ENCODE data around the gene GABRA1.

The GABRA1 gene

DNA sequence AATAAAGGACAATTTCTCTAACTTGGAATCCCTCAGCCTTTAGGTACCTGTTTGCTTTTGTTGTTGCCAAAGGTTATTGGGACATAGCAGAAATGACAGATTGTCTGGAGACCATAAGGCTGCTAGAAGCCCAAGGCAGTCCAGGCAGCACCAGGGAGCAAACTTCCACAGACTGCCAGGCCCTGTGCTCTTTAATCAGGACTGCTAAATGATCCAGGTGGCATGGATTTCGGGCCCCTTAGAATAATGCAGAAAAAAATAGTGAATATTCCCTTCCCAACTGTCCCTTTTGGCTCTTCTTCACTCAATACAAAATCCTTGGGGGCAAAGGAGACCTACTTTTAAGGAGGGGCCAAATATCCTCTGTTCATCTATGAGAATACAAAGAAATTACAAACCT, 73.9 kb downstream of the GABRA1 start:
- no peaks in the 10 kb centered on the region for H3K4me1 Mint-ChIP-seq (ENCODE audit: low read depth)
- H3K27me3 Mint-ChIP-seq (ENCODE audit: low read depth): no peaks in the 10 kb centered on the region
- H3K36me3 Mint-ChIP-seq (ENCODE audit: low read depth): no peaks in the 10 kb centered on the region
- no peak overlapping the region for H3K27ac Mint-ChIP-seq
- H3K9me3 Mint-ChIP-seq: peaks cover 9% of the 10 kb centered on the region
- H3K4me3 Mint-ChIP-seq: no peak overlapping the region

DNA sequence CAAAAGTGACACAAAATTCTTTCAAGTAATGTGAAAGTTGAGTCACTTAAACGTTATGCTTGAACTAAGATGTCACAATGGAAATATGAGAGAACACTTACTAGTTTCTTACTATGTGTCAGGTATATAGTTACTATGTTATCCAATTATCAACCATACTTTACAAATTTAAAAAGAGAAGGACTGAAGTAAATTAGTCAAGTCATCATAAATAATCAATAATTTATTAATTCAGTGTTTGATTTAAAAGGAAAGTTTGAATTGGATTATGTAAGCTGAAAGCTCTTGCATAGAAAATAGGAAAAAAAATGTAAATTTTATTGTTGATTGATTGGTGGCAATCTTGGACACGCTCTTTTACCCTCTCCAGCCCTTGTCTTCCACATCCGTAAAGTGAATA, 76.3 kb downstream of the GABRA1 start:
- Mint-ChIP-seq H3K27ac (no peak overlapping the region), H3K36me3 (ENCODE audit: low read depth) (no peaks in the 10 kb centered on the region), H3K4me3 (no peak overlapping the region), H3K9me3 (peaks cover 9% of the 10 kb centered on the region), H3K27me3 (ENCODE audit: low read depth) (no peaks in the 10 kb centered on the region), H3K4me1 (ENCODE audit: low read depth) (no peaks in the 10 kb centered on the region)

DNA sequence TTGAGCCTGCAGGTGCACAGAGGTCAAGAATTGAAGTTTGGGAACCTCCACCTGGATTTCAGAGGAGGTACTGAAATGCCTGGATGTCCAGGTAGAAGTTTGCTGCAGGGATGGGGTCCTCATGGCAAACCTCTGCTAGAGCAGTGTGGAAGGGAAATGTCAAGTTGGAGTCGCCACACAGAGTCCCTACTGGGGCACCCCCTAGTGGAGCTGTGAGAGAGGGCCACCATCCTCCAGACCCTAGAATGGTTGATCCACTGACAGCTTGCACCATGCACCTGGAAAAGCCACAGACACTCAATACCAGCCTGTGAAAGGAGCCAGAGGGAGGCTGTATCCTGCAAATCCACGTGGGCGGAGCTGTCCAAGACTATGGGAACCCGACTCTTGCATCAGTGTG, 78.0 kb downstream of the GABRA1 start:
- H3K4me1 Mint-ChIP-seq (ENCODE audit: low read depth): no peaks in the 10 kb centered on the region
- H3K27ac Mint-ChIP-seq: no peak overlapping the region
- H3K27me3 Mint-ChIP-seq (ENCODE audit: low read depth): no peaks in the 10 kb centered on the region
- H3K9me3 Mint-ChIP-seq: peaks cover 9% of the 10 kb centered on the region
- no peak overlapping the region for H3K4me3 Mint-ChIP-seq
- H3K36me3 Mint-ChIP-seq (ENCODE audit: low read depth): no peaks in the 10 kb centered on the region

DNA sequence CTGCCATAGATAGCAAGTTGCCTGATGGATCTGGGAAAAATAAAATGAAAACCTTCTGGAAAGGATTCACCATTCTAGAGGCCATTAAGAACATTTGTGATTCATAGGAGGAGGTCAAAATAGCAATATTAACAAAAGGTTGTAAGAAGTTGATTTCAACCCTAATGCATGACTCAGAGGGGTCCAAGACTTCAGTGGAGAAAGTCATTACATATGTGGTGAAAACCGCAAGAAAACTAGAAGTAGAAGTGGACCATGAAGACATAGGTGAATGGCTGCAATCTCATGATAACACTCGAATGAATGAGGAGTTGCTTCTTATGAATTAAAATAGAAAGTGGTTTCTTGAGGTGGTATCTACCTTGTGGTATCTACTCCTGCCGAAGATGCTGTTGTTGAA, 86.6 kb downstream of the GABRA1 start:
- Mint-ChIP-seq H3K36me3 (ENCODE audit: low read depth) (no peaks in the 10 kb centered on the region), H3K4me3 (no peak overlapping the region), H3K27ac (no peak overlapping the region), H3K4me1 (ENCODE audit: low read depth) (no peaks in the 10 kb centered on the region), H3K9me3 (peaks cover under 1% of the 10 kb centered on the region), H3K27me3 (ENCODE audit: low read depth) (no peaks in the 10 kb centered on the region)

DNA sequence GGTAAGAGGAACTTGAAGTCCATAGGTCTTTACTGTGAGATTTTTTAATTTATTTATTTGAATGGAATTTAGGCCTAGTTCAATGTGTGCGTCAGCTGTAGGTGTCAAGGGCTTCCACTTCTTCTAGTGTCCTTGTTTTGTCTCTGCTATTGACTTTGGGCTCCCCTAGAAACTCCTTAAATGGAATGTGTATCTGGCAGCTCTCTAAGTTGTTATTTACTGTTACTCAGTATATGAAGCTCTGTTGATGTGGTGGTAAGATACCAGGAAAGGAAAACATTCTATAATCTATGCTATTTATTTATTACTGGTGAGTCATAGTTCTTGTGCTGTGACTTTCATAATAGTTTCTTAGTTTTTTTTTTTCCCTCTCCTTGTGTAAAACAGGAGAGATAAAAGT, 97.1 kb downstream of the GABRA1 start:
- H3K4me1 Mint-ChIP-seq (ENCODE audit: low read depth): no peaks in the 10 kb centered on the region
- no peaks in the 10 kb centered on the region for H3K9me3 Mint-ChIP-seq
- H3K27me3 Mint-ChIP-seq (ENCODE audit: low read depth): no peaks in the 10 kb centered on the region
- H3K27ac Mint-ChIP-seq: no peak overlapping the region
- no peaks in the 10 kb centered on the region for H3K36me3 Mint-ChIP-seq (ENCODE audit: low read depth)
- H3K4me3 Mint-ChIP-seq: no peak overlapping the region

DNA sequence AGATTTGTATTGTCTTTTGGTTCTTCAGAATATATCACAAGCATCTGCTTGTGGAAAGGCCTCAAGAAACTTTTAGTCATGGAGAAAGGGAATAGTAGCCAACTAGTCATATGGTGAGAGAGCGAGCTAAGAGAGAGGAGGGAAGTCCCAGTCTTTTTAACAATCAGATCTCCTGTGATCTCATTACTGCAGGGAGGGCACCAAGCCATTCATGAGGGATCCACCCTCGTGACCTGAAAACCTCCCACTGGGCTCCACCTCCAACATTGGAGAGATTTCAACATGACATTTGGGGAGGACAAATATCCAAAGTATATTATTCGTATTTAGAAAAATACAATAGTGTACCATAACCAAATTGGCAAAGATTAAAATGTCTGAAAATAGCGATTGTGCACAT, 99.0 kb downstream of the GABRA1 start:
- H3K27me3 Mint-ChIP-seq (ENCODE audit: low read depth): no peaks in the 10 kb centered on the region
- H3K4me1 Mint-ChIP-seq (ENCODE audit: low read depth): no peaks in the 10 kb centered on the region
- H3K36me3 Mint-ChIP-seq (ENCODE audit: low read depth): no peaks in the 10 kb centered on the region
- no peak overlapping the region for H3K27ac Mint-ChIP-seq
- no peak overlapping the region for H3K4me3 Mint-ChIP-seq
- H3K9me3 Mint-ChIP-seq: no peaks in the 10 kb centered on the region

Measured in T-helper 1 cell treated with Interleukin-12 subunit alpha and Interleukin-12 subunit beta and Interleukin-4 antibody, amounts not matched to agents 30 μg/mL and 1 μg/mL, for 36 hours (primary cell).